T-helper 17 cell (primary cell): ENCODE data around the gene LEP. TPM values are rescaled to one million over a fixed set of nuclear protein-coding genes. Genes with fewer than 3 reads are reported as not detected.

ENCODE experiments used
- ATAC-seq: fragments of 150-1000 bp; cut with Tn5 transposase; 2 replicates; pipeline ENCODE4 v1.10.0; 2021; ENCODE audit warnings: mild to moderate bottlenecking, moderate library complexity
- DNase-seq, 3 donors: peaks; one replicate each; pipeline versions ENCODE4 v3.0.0 to v3.0.0-alpha.2; 2020 to 2021
- H3K9me3 ChIP-seq: one replicate; pipeline ENCODE4 v1.7.0; 2013; ENCODE audit warnings: low read length, mild to moderate bottlenecking; ENCODE audit not compliant: control insufficient read depth, poor library complexity, severe bottlenecking
- H3K27ac Mint-ChIP-seq: one replicate; pipeline ENCODE4 v1.8.0; 2022; ENCODE audit warnings: mild to moderate bottlenecking, moderate library complexity, mixed read lengths
- H3K27me3 Mint-ChIP-seq: one replicate; pipeline ENCODE4 v1.8.0; 2022; ENCODE audit warnings: mixed read lengths
- H3K36me3 Mint-ChIP-seq: one replicate; pipeline ENCODE4 v1.8.0; 2022; ENCODE audit warnings: low read depth, mixed read lengths
- H3K4me1 Mint-ChIP-seq: one replicate; pipeline ENCODE4 v1.8.0; 2022; ENCODE audit warnings: mild to moderate bottlenecking, mixed read lengths
- H3K4me3 Mint-ChIP-seq: one replicate; pipeline ENCODE4 v1.8.0; 2022; ENCODE audit warnings: mild to moderate bottlenecking, moderate library complexity, mixed read lengths
- total RNA-seq, 4 donors: library from RNA in 2 of 4; stranded (reverse) in 2 of 4; gene quantifications; one replicate each; pipeline ENCODE4 v1.2.3 and lab custom pipeline; 2022 to 2026

Gene LEP
- total RNA-seq (not detected), total RNA-seq (lab: John Stamatoyannopoulos, UW) (0 reads per million in 2 donors)

DNA sequence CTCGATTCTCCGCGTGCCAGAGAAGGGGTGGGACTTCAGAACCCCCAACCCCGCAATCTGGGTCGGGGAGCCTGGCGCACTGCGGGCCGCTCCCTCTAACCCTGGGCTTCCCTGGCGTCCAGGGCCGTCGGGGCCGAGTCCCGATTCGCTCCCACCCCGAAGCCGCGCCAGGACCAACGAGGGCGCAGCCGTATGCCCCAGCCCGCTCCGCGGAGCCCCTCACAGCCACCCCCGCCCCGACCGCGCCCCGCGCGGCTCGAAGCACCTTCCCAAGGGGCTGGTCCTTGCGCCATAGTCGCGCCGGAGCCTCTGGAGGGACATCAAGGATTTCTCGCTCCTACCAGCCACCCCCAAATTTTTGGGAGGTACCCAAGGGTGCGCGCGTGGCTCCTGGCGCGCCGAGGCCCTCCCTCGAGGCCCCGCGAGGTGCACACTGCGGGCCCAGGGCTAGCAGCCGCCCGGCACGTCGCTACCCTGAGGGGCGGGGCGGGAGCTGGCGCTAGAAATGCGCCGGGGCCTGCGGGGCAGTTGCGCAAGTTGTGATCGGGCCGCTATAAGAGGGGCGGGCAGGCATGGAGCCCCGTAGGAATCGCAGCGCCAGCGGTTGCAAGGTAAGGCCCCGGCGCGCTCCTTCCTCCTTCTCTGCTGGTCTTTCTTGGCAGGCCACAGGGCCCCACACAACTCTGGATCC lies at the start of gene LEP:
TSS of gene LEP (plus strand) at position 583 of the 691 bp plus-strand sequence. CDS start 10,741 bp downstream, outside the sequence.
- H3K27me3 Mint-ChIP-seq, result peaks cover 46% of the 10 kb centered on the region

DNA sequence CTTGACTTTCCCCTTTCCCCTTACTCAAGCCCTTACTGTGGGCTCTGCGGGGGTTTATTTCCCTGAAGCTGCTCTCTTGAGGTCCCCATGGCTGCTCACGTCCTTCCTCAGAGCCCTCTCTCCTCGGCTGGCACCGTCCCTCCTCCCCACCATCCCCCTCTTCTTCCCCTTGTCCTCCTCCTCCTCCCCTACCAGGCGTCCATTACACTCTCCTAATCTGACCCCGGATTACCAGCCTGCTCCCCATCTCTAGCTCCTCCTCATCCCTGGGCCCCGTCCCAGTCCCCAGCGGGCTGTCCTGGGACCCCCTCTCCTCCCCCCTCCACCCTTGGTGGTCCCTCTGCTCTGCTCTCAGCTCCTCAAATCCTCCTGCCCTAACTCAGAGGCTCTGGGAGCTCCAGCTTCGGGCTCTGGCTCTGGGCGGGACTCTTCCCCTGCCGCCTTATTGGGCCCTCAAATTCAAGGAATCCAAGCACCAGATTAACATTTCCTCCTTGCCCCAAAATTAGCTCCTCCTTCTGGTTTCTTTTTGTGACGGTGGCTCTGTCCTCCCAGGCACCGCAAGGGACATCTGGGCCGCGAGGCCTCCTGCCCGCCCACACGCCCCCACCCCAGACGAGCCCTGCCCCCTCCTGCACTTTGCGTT lies 48.5 kb upstream of the LEP start:
- no peak for DNase-seq

More for the DNA sequence above, at the start of gene LEP:
- H3K4me1 Mint-ChIP-seq, result peaks cover 16% of the 10 kb centered on the region
- H3K27ac Mint-ChIP-seq, result no peak within 1 kb of the TSS
- no peak within 1 kb of the TSS for H3K4me3 Mint-ChIP-seq
- peaks cover 2% of the 10 kb centered on the region for H3K36me3 Mint-ChIP-seq
- ATAC-seq (no peak), DNase-seq (no peak)
- H3K9me3 ChIP-seq, result no peaks in the 10 kb centered on the region

DNA sequence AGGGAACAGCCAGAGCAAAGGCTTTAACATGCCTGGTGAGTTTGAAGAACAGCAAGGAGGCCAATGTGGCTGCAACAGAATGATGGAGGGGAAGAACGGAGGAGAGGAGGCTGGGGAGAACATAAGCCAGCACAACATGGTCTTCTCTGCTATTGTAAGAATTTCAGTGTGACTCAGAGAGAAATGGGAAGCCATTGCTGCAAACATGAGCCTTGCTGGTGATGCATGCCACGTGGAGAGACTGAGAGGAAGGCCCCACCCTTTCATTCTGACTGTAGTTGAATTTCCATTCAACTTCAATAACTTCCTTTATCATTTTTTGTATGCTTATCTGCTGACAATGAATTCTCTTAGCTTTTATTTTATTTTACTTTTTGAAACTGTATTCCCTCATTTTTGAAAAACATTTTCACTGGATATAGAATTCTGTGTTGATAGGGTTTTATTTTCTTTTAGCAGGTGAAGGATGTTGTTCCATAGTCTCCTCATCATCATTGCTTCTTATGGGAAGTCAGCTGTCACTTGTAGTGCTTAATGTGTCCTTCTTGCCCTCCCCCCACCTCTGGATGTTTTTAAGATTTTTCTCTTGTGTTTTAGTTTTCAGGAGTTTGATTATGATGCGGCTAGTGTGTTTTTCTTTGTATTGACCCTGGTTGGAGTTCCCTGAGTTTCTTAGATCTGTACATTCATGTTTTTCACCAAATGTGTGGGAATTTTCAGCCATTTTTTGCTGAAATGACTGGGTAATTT lies 46.4 kb upstream of the LEP start:
- Mint-ChIP-seq H3K4me3 (no peak overlapping the region), H3K4me1 (no peaks in the 10 kb centered on the region), H3K36me3 (peaks cover 3% of the 10 kb centered on the region), H3K27ac (no peak overlapping the region), H3K27me3 (peaks cover 28% of the 10 kb centered on the region)
- no peak for DNase-seq
- ATAC-seq, result no peak
- H3K9me3 ChIP-seq, result no peaks in the 10 kb centered on the region

More for the DNA sequence above, 48.5 kb upstream of the LEP start:
- peaks cover 2% of the 10 kb centered on the region for H3K4me1 Mint-ChIP-seq
- no peak overlapping the region for H3K4me3 Mint-ChIP-seq
- peaks cover 34% of the 10 kb centered on the region for H3K27me3 Mint-ChIP-seq
- peaks cover 6% of the 10 kb centered on the region for H3K36me3 Mint-ChIP-seq
- ATAC-seq, result no peak
- no peaks in the 10 kb centered on the region for H3K9me3 ChIP-seq
- H3K27ac Mint-ChIP-seq, result no peak overlapping the region

DNA sequence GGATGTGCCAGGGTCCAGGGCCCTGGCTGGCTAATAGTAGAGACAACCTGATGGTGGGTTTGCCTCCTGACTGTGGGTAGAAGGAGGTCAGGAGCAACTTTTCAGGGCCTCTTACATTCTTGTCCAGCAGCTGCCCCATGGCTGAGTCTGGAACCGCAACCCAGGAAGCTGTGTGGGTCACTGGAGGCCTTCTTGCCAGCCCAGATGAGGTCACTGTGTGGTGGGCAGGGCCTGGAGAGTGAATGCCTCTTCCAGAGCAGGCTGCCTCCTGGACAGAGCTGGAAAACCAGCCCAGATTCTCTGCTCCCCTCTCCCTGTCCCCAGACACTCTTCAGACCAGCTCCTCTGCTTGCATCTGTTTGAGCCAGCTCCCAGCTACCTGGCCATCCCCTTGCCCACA lies 43.5 kb upstream of the LEP start:
- H3K9me3 ChIP-seq, result no peaks in the 10 kb centered on the region
- peaks cover 34% of the 10 kb centered on the region for H3K27me3 Mint-ChIP-seq
- ATAC-seq, result no peak
- peaks cover 14% of the 10 kb centered on the region for H3K36me3 Mint-ChIP-seq
- no peak for DNase-seq
- peaks cover 18% of the 10 kb centered on the region for H3K4me1 Mint-ChIP-seq
- H3K27ac Mint-ChIP-seq, result no peak overlapping the region
- H3K4me3 Mint-ChIP-seq, result no peak overlapping the region

DNA sequence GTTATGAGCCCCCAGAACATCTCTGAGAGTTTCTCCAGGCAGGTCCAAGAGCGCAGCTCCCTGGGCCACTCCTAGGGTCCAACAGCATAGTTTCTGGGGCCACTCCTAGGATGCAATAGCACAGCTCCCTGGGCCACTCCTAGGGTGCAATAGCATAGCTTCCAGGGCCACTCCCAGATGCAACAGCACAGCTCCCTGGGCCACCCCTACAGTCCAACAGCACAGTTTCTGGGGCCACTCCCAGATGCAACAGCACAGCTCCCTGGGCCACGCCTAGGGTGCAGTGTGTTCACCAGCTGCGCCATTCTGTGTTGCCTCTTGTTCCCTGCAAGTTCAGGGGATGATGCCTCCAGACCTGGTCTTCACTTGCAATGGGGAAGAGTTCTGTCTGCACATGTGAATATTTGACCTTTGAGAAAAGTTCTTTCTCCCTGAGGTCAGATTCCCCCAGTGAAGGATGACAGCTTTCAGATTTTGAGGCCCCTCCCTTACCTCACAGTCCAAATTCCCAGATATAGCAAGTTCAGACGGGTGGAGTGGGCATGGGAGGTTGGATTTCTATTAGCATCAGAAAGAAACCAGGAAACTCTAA lies 43.0 kb upstream of the LEP start:
- no peak overlapping the region for H3K27ac Mint-ChIP-seq
- DNase-seq, result no peak
- peaks cover 18% of the 10 kb centered on the region for H3K4me1 Mint-ChIP-seq
- H3K27me3 Mint-ChIP-seq, result peaks cover 39% of the 10 kb centered on the region
- no peaks in the 10 kb centered on the region for H3K9me3 ChIP-seq
- no peak for ATAC-seq
- no peak overlapping the region for H3K4me3 Mint-ChIP-seq
- peaks cover 14% of the 10 kb centered on the region for H3K36me3 Mint-ChIP-seq

DNA sequence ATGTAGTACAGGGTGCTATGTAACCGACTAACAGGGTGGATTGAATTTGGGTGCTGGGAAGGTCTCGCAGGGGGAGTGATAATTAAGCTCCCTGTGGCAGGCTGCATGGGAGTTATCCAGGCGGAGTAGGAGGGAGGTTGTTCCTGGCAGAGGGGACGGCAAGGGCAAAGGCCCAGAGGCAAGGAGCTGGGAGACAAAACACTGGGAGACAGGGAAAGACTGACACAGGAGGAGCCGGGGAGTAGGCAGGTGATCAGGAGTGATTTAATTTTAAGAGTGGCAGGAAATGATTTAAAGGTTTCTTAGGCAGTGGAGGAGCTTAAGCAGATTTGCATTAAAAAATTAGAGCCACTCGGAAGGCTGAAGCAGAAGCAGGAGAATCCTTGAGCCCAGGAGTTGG lies 40.7 kb upstream of the LEP start:
- no peaks in the 10 kb centered on the region for H3K9me3 ChIP-seq
- H3K27me3 Mint-ChIP-seq, result peaks cover 56% of the 10 kb centered on the region
- peaks cover 17% of the 10 kb centered on the region for H3K36me3 Mint-ChIP-seq
- ATAC-seq (no peak), DNase-seq (no peak)
- peak overlapping the region; percentile 56 for H3K27ac Mint-ChIP-seq
- peaks cover 18% of the 10 kb centered on the region for H3K4me1 Mint-ChIP-seq
- peak overlapping the region; percentile 85 for H3K4me3 Mint-ChIP-seq

DNA sequence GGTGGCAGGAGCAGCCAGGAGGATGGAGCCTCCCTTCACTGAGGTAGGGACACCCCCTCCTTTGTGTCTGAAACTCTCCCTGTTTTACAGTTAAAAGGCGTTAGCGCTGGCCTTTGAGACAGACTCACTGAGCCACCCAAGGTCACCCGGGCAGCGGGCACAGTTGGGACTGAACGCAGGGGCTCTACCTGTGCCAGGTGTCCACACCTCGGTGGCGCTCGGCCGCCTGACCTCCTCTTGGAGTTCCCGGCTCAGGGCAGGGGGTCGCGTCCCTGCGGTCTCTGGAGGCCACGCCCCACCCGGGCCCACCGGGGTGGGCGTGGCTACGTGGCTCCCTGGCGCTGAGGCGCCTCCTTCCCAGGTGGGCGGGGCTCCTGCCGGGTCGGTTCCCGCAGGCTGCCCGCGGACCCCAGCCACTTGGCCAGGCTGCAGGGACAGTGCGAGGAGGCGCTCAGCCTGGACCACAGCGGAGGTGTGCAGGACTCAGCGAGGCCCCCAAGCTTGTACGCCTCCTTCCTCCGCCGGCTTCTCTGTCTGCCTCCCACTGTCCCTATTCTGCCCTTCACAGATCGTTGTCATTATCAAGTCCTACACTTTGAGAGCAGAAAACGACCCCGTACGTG lies 39.9 kb upstream of the LEP start:
- H3K9me3 ChIP-seq, result no peaks in the 10 kb centered on the region

DNA sequence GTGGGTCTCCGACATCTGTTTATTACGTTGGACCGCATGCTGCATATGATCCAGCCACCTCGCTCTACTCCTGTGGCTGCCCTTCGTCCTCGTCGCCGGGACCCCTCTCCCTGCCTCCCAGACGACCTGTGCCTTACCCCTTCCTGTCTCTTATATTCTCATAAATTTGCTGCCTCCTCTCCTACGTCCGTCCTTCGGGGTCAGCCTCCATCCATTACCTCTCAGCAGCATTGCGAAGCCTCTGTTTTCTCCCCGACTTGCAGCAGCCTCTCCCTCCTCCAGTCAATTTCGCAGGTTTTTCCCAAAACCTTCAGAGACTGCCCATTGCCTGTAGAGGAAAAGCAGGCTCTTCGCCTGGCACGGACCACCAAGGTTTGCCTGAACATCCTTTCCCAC lies 39.4 kb upstream of the LEP start:
- peaks cover 62% of the 10 kb centered on the region for H3K27me3 Mint-ChIP-seq
- H3K27ac Mint-ChIP-seq, result no peak overlapping the region
- H3K4me1 Mint-ChIP-seq, result peaks cover 18% of the 10 kb centered on the region
- no peaks in the 10 kb centered on the region for H3K9me3 ChIP-seq
- H3K4me3 Mint-ChIP-seq, result peak overlapping the region; percentile 88
- H3K36me3 Mint-ChIP-seq, result peaks cover 17% of the 10 kb centered on the region
- DNase-seq, result no peak
- no peak for ATAC-seq

More for the DNA sequence above, 39.9 kb upstream of the LEP start:
- peaks cover 62% of the 10 kb centered on the region for H3K27me3 Mint-ChIP-seq
- ATAC-seq (peak; percentile 12), DNase-seq (no peak)
- H3K4me3 Mint-ChIP-seq, result peak overlapping the region; percentile 88
- peaks cover 18% of the 10 kb centered on the region for H3K4me1 Mint-ChIP-seq
- peaks cover 17% of the 10 kb centered on the region for H3K36me3 Mint-ChIP-seq
- H3K27ac Mint-ChIP-seq, result no peak overlapping the region

DNA sequence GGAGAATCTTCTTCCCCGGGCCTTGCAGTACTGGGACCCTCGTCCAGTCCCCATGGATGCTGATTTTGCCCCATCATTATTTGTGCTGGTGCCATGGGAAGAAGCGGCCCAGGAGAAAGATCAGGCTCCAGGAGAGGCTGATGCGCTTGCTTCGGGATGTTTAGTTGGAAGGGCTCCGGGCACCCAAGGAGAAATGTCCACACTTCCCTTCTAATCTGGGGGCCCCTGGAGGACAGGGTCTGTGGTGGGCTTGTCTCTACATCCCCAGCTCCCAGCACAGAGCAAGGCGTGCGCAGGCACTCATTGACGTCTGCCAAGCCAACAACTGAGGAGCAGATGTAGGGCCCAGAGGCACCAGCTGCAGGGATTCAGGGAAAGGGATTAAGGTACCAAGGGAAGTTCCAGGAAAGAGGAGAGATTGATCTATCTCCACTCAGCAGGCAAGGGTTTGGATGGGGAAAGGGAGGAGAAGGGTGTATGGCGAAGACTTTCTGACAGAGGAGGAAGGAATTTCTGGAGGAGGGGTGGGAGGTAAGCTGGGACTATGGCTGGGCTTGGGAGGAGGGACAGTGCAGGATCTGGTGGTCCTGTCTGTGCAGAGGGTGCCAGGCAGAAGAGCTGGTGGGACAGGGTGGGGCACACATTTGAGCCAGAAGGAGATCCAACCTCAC lies 38.7 kb upstream of the LEP start:
- H3K36me3 Mint-ChIP-seq, result peaks cover 14% of the 10 kb centered on the region
- peak overlapping the region; percentile 41 for H3K27ac Mint-ChIP-seq
- H3K4me1 Mint-ChIP-seq, result peaks cover 18% of the 10 kb centered on the region
- DNase-seq, result no peak
- H3K4me3 Mint-ChIP-seq, result peak overlapping the region; percentile 88
- ATAC-seq, result no peak
- H3K9me3 ChIP-seq, result no peaks in the 10 kb centered on the region
- peaks cover 62% of the 10 kb centered on the region for H3K27me3 Mint-ChIP-seq

DNA sequence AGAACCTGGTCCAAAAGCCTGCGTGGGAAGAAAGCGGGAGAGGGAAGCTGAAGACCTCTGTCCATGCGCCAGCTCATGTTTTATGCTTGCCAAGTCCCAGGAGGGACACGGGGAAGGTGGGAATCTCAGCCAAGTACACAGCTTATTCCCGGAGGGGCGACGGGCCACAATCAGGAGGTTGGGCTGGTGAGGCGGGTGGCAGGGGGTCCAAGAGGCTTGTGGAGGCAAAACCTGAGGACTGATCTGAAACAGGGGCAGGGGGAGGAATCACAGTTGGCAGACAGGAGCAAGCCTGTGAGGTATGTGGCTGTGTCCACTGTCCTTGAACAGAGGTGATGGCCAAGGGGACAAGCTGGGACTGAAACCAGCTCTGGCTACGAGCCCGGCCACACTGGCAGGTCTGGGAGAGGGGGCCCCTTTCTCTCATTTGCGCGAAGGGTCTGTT lies 38.0 kb upstream of the LEP start:
- ATAC-seq (no peak), DNase-seq (no peak)
- H3K27me3 Mint-ChIP-seq, result peaks cover 62% of the 10 kb centered on the region
- H3K36me3 Mint-ChIP-seq, result peaks cover 14% of the 10 kb centered on the region
- no peak overlapping the region for H3K27ac Mint-ChIP-seq
- no peaks in the 10 kb centered on the region for H3K9me3 ChIP-seq
- H3K4me3 Mint-ChIP-seq, result no peak overlapping the region
- peaks cover 18% of the 10 kb centered on the region for H3K4me1 Mint-ChIP-seq

DNA sequence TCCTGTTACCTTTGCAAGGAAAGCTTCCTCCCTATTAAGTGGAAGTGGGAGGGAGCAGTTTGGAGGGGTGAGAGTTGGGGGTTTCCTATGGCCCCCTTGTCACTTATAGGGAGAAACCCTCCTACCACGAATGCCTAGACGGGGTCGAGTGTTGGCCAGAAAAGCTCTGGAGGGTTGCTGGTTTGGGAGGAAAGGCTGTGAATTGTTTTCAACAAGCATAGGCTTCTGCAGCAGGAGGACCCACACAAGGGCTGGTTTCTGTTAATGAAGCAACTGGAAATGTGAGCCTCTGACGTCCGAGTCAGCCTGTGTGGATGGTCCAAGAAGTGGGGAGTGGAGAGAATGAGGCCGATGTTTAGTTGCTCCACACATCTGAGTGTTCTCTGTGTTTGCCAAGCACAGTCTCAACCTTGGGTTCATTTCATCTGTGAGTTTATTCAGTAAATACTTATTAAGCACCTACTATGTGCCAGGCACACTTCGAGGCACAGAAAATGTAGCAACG lies 37.3 kb upstream of the LEP start:
- Mint-ChIP-seq H3K27me3 (peaks cover 62% of the 10 kb centered on the region), H3K27ac (no peak overlapping the region), H3K36me3 (peaks cover 14% of the 10 kb centered on the region), H3K4me3 (no peak overlapping the region), H3K4me1 (peaks cover 18% of the 10 kb centered on the region)
- no peak for DNase-seq
- no peaks in the 10 kb centered on the region for H3K9me3 ChIP-seq
- no peak for ATAC-seq

DNA sequence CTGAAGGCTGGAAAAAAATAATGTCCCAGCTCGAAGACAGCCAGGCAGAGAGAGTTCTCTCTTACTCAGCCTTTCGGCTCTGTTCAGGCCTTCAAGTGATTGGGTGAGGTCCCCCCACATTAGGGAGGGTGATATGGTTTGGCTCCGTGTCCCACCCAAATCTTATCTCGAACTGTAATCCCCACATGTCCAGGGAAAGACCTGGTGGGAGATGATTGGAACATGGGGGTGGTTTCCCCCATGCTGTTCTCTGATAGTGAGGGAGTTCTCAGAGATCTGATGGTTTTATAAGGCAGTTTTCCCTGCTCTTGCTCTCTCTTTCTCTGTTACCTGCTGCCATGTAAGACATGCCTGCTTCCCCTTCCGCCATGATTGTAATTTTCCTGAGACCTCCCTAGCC lies 36.6 kb upstream of the LEP start:
- Mint-ChIP-seq H3K27me3 (peaks cover 56% of the 10 kb centered on the region), H3K36me3 (peaks cover 14% of the 10 kb centered on the region), H3K4me1 (peaks cover 18% of the 10 kb centered on the region), H3K27ac (no peak overlapping the region), H3K4me3 (no peak overlapping the region)
- H3K9me3 ChIP-seq, result no peaks in the 10 kb centered on the region
- DNase-seq (no peak), ATAC-seq (no peak)
